PC-3 (cell line): ENCODE measurements around the gene KIAA1191. TPM values are rescaled to one million over a fixed set of nuclear protein-coding genes. Genes with fewer than 3 reads are reported as not detected.
"Not testable (repeated sequence)": the region's sequence is repeated elsewhere in the genome, so short reads cannot be mapped to it uniquely, and the experiment has no call there.

ENCODE experiments used
- ATAC-seq: fragments of 200-7000 bp; cut with Tn5 transposase; 2 replicates; pipeline ENCODE4 v1.9.1; 2020; ENCODE audit warnings: mild to moderate bottlenecking, moderate library complexity
- BruUV-seq: library from RNA; stranded (reverse); fragments of 400-500 nt; replicated peaks from 2 replicates; lab custom pipeline; 2021; lab: Mats Ljungman, UMichigan
- CTCF ChIA-PET: fragments of 300-600 bp; sonication (Branson Sonifier 250); formaldehyde crosslinking; loops from one replicate; lab custom pipeline; 2022; ENCODE audit warnings: antibody characterized with exemption; lab: Charles Lee
- POLR2A ChIA-PET: fragments of 300-600 bp; sonication (Branson Sonifier 250); formaldehyde crosslinking; loops from one replicate; lab custom pipeline; 2022; ENCODE audit warnings: antibody characterized with exemption; ENCODE audit not compliant: unreplicated experiment; lab: Charles Lee
- DNase-seq: peaks from one replicate; pipeline ENCODE4 v3.0.0-alpha.2; 2015
- H2AFZ ChIP-seq: fragments of 300-600 bp; sonication (generic); 2 replicates; pipeline ENCODE4 v1.6.0; 2016; ENCODE audit warnings: antibody characterized with exemption, low read length
- H3F3A ChIP-seq: fragments of 300-600 bp; sonication (generic); one replicate; pipeline ENCODE4 v1.6.0; 2017; ENCODE audit warnings: antibody characterized with exemption, low read length, control low read depth, mild to moderate bottlenecking; ENCODE audit not compliant: unreplicated experiment
- H3K27ac ChIP-seq: fragments of 300-600 bp; sonication (generic); 2 replicates; pipeline ENCODE4 v1.5.1; 2016; ENCODE audit warnings: mild to moderate bottlenecking, low read length
- H3K27me3 ChIP-seq: fragments of 300-600 bp; sonication (generic); 2 replicates; pipeline ENCODE4 v1.6.1; 2016; ENCODE audit warnings: low read length, mixed read lengths
- H3K36me3 ChIP-seq: fragments of 300-600 bp; sonication (generic); 2 replicates; pipeline ENCODE4 v1.6.1; 2016; ENCODE audit warnings: low read depth, mixed run types, low read length, mixed read lengths
- H3K4me1 ChIP-seq: fragments of 300-600 bp; sonication (generic); 2 replicates; pipeline ENCODE4 v1.5.1; 2016; ENCODE audit warnings: low read length; ENCODE audit not compliant: insufficient read depth
- H3K4me2 ChIP-seq: fragments of 300-600 bp; sonication (generic); 2 replicates; pipeline ENCODE4 v1.6.0; 2016; ENCODE audit warnings: low read length
- H3K4me3 ChIP-seq: fragments of 300-600 bp; sonication (generic); 2 replicates; pipeline ENCODE4 v1.5.1; 2016; ENCODE audit warnings: mild to moderate bottlenecking, low read length, mixed read lengths
- H3K79me2 ChIP-seq: fragments of 300-600 bp; sonication (generic); 2 replicates; pipeline ENCODE4 v1.6.1; 2017; ENCODE audit warnings: low read length, mixed read lengths
- H3K9ac ChIP-seq: fragments of 300-600 bp; sonication (generic); 2 replicates; pipeline ENCODE4 v1.6.0; 2016; ENCODE audit warnings: mild to moderate bottlenecking, low read length
- H3K9me2 ChIP-seq: fragments of 300-600 bp; sonication (generic); replicated peaks from 2 replicates; pipeline ENCODE4 v1.6.1; 2016; ENCODE audit warnings: mixed run types, low read length, mixed read lengths
- H3K9me3 ChIP-seq: fragments of 300-600 bp; sonication (generic); 2 replicates; pipeline ENCODE4 v1.6.1; 2016; ENCODE audit warnings: low read length, mixed read lengths
- H4K20me1 ChIP-seq: fragments of 300-600 bp; sonication (generic); 2 replicates; pipeline ENCODE4 v1.6.1; 2016; ENCODE audit warnings: low read length, mixed read lengths
- EZH2 ChIP-seq: fragments of 300-600 bp; sonication (generic); IDR thresholded peaks from one replicate; pipeline ENCODE4 v1.6.1; 2017; ENCODE audit warnings: antibody characterized with exemption, mild to moderate bottlenecking, low read length; ENCODE audit not compliant: unreplicated experiment
- EZH2phosphoT487 ChIP-seq: fragments of 300-600 bp; sonication (generic); IDR thresholded peaks from 2 replicates; pipeline ENCODE4 v1.6.1; 2018; ENCODE audit warnings: mild to moderate bottlenecking, antibody characterized with exemption, low read length, borderline replicate concordance
- intact Hi-C: fragments of 100-400 bp; cut with micrococcal nuclease; formaldehyde crosslinking; loops from 2 replicates; pipeline ENCODE4 v1.9.0; 2023
- total RNA-seq: library from RNA; depleted of rRNA; stranded (reverse); fragments of >200 nt; gene quantifications from 2 replicates; pipeline ENCODE4 v1.2.3, GENCODE V29; 2014
- TF ChIP-seq, protein P1 (sequence below): fragments of 300-600 bp; sonication (generic); conservative IDR thresholded peaks from 2 replicates; pipeline ENCODE4 v1.5.1; 2017; ENCODE audit warnings: antibody characterized with exemption, low read depth, mild to moderate bottlenecking, low read length

The KIAA1191 gene
- total RNA-seq, 1 experiment from 2014 or later = 81.1 TPM

DNA sequence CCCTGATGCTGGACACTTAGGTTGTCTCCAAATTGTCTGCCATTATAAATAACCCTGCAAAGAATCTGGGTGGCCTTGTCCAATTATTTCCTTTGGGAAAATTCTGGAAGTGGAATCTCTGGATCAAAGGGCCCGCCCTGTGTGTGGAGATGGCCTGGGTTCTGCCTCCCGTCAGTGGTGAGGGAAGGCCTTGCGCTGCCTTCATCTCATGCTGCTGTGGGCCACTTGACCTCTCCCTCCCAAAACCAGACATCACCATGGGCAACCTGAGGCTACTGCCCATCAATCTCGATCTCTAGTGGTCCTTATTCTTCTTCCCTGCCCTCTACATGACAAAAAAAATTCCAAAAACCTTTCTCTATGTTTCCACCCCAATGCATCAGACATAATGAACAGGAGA lies 48.2 kb upstream of the KIAA1191 start:
- no peak for DNase-seq
- Histone ChIP-seq H3K9me2 (no peaks in the 10 kb centered on the region), H2AFZ (no peak overlapping the region), H3K4me3 (no peak overlapping the region), H3K36me3 (peaks cover 11% of the 10 kb centered on the region; the same call in 1 of the 2 replicates), H3F3A (no peaks in the 10 kb centered on the region), H3K4me1 (peaks cover 53% of the 10 kb centered on the region), H3K79me2 (peaks cover 47% of the 10 kb centered on the region), H3K9ac (no peak overlapping the region), H3K27me3 (no peaks in the 10 kb centered on the region), H4K20me1 (peaks cover 12% of the 10 kb centered on the region; the same call in 1 of the 2 replicates), H3K9me3 (no peaks in the 10 kb centered on the region), H3K27ac (no peak overlapping the region), H3K4me2 (no peak overlapping the region)
- no peak for ATAC-seq
- ChIA-PET CTCF (no interaction called here), POLR2A (no interaction called here)
- no peak for TF ChIP-seq EZH2phosphoT487
- no TSS peak for BruUV-seq
- intact Hi-C loops = loop anchor here (2.0 kb wide), 1 partner anchor 169 kb away; no protein-coding TSS in a partner anchor

DNA sequence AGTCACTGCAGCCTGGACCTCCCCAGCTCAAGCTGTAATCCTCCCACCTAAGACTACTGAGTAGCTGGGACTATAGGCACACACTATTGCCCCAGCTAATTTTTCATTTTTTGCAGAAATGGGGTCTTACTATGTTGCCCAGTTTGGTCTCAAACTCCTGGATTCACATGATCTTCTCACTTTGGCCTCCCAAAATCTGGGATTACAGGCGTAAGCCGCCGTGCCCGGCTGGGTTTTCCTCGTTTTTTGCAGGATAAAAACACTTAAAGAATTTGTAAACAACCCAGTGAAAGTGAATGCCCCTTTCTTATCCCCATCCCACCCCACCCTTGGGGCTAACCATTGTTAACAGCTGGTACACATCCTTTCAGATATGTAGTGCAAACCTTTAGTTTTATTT lies 47.0 kb upstream of the KIAA1191 start:
- no peak overlapping the region for H2AFZ ChIP-seq
- peaks cover 11% of the 10 kb centered on the region; the same call in 1 of the 2 replicates for H3K36me3 ChIP-seq
- no peak overlapping the region for H3K27ac ChIP-seq
- no peak for ATAC-seq
- H3K4me1 ChIP-seq = peaks cover 53% of the 10 kb centered on the region
- intact Hi-C loops = no loop called here
- H3K79me2 ChIP-seq = peaks cover 35% of the 10 kb centered on the region
- H3K4me3 ChIP-seq = no peak overlapping the region
- H3F3A ChIP-seq = no peaks in the 10 kb centered on the region
- 0 out of 2 replicates have a peak, but pooled peaks cover 5% of the 10 kb centered on the region for H4K20me1 ChIP-seq
- no peak for DNase-seq
- no peaks in the 10 kb centered on the region for H3K27me3 ChIP-seq
- ChIA-PET CTCF (no interaction called here), POLR2A (interaction anchor here (0.5 kb wide), 1 partner anchor 33 kb away, joined by 3 read pairs; no protein-coding TSS in a partner anchor)
- H3K4me2 ChIP-seq = no peak overlapping the region
- no peaks in the 10 kb centered on the region for H3K9me3 ChIP-seq
- H3K9ac ChIP-seq = no peak overlapping the region
- H3K9me2 ChIP-seq = no peaks in the 10 kb centered on the region
- BruUV-seq = no TSS peak
- TF ChIP-seq, protein P1, sequence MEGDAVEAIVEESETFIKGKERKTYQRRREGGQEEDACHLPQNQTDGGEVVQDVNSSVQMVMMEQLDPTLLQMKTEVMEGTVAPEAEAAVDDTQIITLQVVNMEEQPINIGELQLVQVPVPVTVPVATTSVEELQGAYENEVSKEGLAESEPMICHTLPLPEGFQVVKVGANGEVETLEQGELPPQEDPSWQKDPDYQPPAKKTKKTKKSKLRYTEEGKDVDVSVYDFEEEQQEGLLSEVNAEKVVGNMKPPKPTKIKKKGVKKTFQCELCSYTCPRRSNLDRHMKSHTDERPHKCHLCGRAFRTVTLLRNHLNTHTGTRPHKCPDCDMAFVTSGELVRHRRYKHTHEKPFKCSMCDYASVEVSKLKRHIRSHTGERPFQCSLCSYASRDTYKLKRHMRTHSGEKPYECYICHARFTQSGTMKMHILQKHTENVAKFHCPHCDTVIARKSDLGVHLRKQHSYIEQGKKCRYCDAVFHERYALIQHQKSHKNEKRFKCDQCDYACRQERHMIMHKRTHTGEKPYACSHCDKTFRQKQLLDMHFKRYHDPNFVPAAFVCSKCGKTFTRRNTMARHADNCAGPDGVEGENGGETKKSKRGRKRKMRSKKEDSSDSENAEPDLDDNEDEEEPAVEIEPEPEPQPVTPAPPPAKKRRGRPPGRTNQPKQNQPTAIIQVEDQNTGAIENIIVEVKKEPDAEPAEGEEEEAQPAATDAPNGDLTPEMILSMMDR = no peak
- no peak for TF ChIP-seq EZH2
- TF ChIP-seq EZH2phosphoT487 = no peak

DNA sequence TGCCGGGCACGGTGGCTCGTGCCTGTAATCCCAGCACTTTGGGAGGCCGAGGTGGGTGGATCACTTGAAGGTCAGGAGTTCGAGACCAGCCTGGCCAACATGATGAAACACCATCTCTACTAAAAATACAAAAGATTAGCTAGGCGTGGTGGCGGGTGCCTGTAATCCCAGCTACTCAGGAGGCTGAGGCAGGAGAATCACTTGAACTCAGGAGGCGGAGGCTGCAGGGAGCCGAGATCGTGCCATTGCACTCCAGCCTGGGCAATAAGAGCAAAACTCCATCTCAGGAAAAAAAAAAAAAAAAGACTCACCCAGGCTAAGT lies 46.6 kb upstream of the KIAA1191 start:
- H3K4me3 ChIP-seq, intact Hi-C loops, H3K27me3 ChIP-seq, ATAC-seq, H2AFZ ChIP-seq, H3K9me2 ChIP-seq, BruUV-seq, H4K20me1 ChIP-seq, DNase-seq, H3K9ac ChIP-seq, H3K9me3 ChIP-seq, H3K4me2 ChIP-seq, H3K27ac ChIP-seq, H3F3A ChIP-seq, POLR2A ChIA-PET: not testable (repeated sequence)
- Histone ChIP-seq H3K36me3 (peaks cover 11% of the 10 kb centered on the region; the same call in 1 of the 2 replicates), H3K79me2 (peaks cover 31% of the 10 kb centered on the region), H3K4me1 (peaks cover 51% of the 10 kb centered on the region)
- CTCF ChIA-PET = interaction anchor here (2.0 kb wide), 1 partner anchor 40 kb away, joined by 10 read pairs; the partner anchor contains the start of gene FAF2
